AG04449 (cell line): ENCODE results near the gene PKP3.

ENCODE experiments used
- CTCF ChIA-PET: fragments of 350-600 bp; formaldehyde crosslinking; extraction: SDS; loops from one replicate; lab custom pipeline; 2021; ENCODE audit warnings: antibody characterized with exemption; lab: Yijun Ruan, JAX
- POLR2A ChIA-PET: fragments of 400-600, 350-600 bp; formaldehyde crosslinking; extraction: SDS; loops from one replicate; lab custom pipeline; 2020; ENCODE audit warnings: antibody characterized with exemption, inconsistent platforms; lab: Yijun Ruan, JAX
- DNase-seq: peaks from one replicate; pipeline ENCODE4 v3.0.0-alpha.2; 2010; ENCODE audit warnings: low read depth, low spot score
- H3K4me3 ChIP-seq: 2 replicates; pipeline ENCODE4 v1.5.1; 2011; ENCODE audit warnings: low read depth, mild to moderate bottlenecking, control low read depth, low read length
- TF ChIP-seq, protein P1 (sequence below): IDR thresholded peaks from one replicate; pipeline ENCODE4 v1.5.1; 2011; ENCODE audit warnings: mild to moderate bottlenecking, moderate library complexity, low read length, control low read depth, inconsistent platforms; ENCODE audit not compliant: insufficient read depth; ENCODE audit errors: missing control alignments

PKP3 gene

DNA sequence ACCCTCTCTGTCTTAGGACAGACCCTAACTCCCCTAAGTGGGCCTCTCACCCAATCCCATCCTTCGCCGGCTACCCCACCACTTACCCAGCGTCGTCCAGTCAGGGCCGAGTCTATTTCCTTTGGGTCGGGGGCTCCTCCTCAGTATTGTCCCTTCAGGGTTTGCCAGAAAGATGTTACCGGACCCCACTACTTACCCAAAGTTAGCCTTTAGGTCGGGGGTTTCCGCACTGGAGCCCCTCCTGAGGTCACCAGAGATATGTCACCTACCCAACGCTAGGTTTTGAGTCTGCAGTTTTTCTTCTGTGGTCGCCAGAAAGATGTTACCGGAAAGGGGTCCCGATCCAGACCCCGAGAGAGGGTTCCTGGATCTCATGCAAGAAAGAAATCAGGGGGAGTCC lies 42.6 kb upstream of the PKP3 start:
- no peak overlapping the region for H3K4me3 ChIP-seq
- TF ChIP-seq, protein P1, sequence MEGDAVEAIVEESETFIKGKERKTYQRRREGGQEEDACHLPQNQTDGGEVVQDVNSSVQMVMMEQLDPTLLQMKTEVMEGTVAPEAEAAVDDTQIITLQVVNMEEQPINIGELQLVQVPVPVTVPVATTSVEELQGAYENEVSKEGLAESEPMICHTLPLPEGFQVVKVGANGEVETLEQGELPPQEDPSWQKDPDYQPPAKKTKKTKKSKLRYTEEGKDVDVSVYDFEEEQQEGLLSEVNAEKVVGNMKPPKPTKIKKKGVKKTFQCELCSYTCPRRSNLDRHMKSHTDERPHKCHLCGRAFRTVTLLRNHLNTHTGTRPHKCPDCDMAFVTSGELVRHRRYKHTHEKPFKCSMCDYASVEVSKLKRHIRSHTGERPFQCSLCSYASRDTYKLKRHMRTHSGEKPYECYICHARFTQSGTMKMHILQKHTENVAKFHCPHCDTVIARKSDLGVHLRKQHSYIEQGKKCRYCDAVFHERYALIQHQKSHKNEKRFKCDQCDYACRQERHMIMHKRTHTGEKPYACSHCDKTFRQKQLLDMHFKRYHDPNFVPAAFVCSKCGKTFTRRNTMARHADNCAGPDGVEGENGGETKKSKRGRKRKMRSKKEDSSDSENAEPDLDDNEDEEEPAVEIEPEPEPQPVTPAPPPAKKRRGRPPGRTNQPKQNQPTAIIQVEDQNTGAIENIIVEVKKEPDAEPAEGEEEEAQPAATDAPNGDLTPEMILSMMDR: no peak
- no peak for DNase-seq
- ChIA-PET CTCF (interaction anchor here (0.7 kb wide), 1 partner anchor 23 kb away, joined by 3 read pairs; no protein-coding TSS in a partner anchor), POLR2A (no interaction called here)

DNA sequence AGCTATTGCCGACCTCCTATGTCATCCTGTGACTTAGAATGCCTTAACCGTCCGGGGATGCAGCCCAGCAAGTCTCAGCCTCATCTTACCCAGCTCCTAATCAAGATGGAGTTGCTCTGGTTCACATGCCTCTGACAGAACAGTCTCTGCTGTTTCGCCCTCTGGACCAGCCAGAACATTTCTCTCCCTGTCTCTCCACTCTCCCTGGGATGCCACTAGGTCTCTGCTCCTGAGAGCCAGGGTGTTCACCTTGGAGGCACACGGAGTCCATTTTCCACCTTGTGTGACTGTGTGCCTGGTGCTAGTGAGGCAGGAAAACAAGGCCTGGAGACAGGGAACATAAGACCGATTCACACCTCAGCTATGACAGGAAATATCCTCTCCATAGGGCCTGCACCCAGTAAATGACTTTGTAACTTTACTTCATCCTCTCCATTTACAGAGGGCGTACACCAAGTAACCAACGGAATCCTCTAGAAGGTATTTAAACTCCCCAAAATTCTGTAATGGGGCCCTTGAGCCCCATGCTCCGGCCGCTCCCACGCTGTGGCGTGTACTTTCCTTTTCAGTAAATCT lies 41.5 kb upstream of the PKP3 start:
- TF ChIP-seq, protein P1: no peak
- ChIA-PET POLR2A (no interaction called here), CTCF (interaction anchor here (1.3 kb wide), 1 partner anchor 43 kb away, joined by 3 read pairs; no protein-coding TSS in a partner anchor)
- DNase-seq: no peak
- H3K4me3 ChIP-seq: no peak overlapping the region

DNA sequence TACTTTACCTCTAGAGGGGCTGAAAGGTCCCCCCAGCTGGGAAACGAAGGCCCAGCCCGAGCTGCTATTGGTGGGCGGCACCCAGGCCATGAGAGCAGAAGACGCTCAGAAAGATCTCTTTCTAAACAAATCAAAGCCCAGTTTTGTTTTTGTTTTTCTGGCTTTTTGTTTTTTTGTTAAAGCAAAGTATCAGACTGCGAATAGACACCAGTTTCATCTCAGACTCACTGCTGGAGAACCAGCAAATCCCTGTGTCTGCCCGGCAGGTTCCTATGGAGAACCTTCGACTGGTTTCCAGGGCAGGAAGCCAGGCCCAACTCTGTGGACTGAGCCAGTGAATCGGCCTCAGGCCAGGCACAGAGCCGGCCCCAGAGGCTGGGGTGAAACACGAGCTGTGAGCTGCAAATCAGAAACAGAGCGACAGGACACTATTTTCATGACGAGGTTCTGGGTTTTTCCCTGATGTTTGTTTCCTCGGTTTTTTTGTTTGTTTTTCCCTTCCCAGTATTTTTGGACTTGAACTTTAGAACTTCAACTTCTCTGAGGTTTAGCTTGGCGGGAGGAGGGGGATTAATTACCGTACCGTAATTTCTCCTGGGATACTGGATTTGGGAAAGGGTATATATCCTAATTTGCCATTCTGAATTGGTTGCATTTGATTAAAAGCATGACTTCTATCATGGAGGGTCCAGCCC lies 40.7 kb upstream of the PKP3 start:
- DNase-seq: peak; percentile 50
- TF ChIP-seq, protein P1: no peak
- POLR2A ChIA-PET: interaction anchor here (1.0 kb wide), 1 partner anchor 44 kb away, joined by 3 read pairs; no protein-coding TSS in a partner anchor
- H3K4me3 ChIP-seq: no peak overlapping the region
- CTCF ChIA-PET: interaction anchor here (0.7 to 3.2 kb wide), 6 partner anchors 9 to 103 kb away, joined by 3 to 16 read pairs (median 4); no protein-coding TSS in a partner anchor

DNA sequence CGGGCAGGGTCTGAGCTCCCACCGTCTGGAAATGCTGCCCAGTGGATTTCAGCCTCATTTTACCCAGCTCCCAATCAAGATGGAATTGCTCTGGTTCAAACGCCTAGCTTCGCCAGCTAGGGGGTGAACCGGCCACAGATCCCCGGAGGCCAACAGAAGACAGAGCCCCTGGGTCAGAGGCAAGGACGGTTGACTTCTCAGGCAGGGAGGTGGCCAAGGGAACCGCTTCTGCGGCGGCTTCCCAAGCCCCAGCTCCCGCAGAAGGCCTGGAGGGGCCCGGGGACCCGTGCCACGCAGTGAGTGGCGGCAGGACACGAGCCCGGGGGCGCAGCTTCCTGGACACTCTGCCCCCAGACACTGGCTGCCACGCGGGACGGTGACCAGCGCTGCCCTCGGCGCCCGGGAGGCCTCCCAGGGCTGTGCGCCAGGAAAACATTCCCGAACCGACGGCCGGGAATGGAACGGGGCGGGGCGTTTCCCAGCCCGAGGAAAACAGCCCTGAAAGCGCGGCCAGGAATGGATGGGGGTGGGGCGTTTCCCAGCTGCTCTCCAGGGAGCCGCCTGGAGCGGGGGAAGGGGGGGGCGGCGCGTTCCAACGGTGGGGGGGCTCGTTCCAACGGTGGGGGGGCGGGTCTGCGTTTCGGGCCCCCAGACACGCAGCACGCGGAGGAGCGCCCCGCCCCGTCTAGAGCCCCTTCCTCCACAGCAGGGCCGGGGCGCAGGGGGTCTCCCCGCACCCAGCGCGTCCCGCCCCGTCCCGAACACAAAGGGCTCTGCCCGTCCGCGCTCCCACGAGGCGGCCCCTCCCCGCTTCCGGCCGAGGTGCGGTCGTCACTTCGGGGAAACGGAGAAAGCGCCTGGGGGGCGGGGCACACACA lies 38.2 kb upstream of the PKP3 start:
- TF ChIP-seq, protein P1: no peak
- peak overlapping the region; percentile 38 for H3K4me3 ChIP-seq
- peak; percentile 70 for DNase-seq
- ChIA-PET POLR2A (interaction anchor here (0.7 to 1.5 kb wide), 7 partner anchors 10 to 149 kb away, joined by 3 to 7 read pairs (median 4); partner anchors contain the start of genes BET1L, IFITM3 and RIC8A), CTCF (interaction anchor here (0.8 to 3.2 kb wide), 8 partner anchors 9 to 146 kb away, joined by 3 to 22 read pairs (median 6); partner anchors contain the start of gene IFITM2)

DNA sequence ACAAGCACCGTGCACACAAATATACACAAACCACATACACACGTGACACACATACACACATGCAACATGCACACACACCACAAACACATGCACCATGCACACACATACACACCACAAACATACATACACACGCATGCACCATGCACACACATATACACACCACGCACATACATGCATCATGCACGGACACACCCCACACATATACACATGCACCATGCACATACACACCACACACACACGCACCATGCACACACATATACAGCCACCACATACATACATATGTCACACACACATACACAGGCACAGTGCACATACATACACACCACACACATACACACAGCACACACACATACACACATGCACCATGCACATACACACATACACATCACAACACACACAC lies 37.4 kb upstream of the PKP3 start:
- no peak for DNase-seq
- CTCF ChIA-PET: interaction anchor here (1.9 to 3.2 kb wide), 3 partner anchors 45 to 106 kb away, joined by 7 to 22 read pairs (median 9); partner anchors contain the start of gene IFITM2
- H3K4me3 ChIP-seq: no peak overlapping the region
- POLR2A ChIA-PET: interaction anchor here (0.7 to 1.5 kb wide), 3 partner anchors 24 to 150 kb away, joined by 3 to 7 read pairs (median 7); partner anchors contain the start of genes BET1L and RIC8A
- TF ChIP-seq, protein P1: no peak
